T-cell (primary cell): ENCODE measurements around the gene PZP. TPM values are rescaled to one million over a fixed set of nuclear protein-coding genes. Genes with fewer than 3 reads are reported as not detected.

Experiments used
- ATAC-seq, 4 experiments: fragments of 200-7000 bp in 3 of 4; fragments of 150-1000 bp in 1 of 4; cut with Tn5 transposase; replicated peaks in 1 of 4; 1 replicate in 3 of 4; 2 replicates in 1 of 4; pipeline ENCODE4 v1.10.0; 2021; ENCODE audit warnings: moderate library complexity in 3 of 4, mild to moderate bottlenecking in 2 of 4, moderate number of reproducible peaks in 1 of 4
- CTCF ChIA-PET, 2 donors: fragments of 300-600 bp; sonication (Branson Sonifier 250); formaldehyde crosslinking; loops; one replicate each; lab custom pipeline; 2022; ENCODE audit warnings: antibody characterized with exemption in 2 of 2; lab: Charles Lee
- POLR2A ChIA-PET, 2 donors: fragments of 300-600 bp; sonication (Branson Sonifier 250); formaldehyde crosslinking; loops; one replicate each; lab custom pipeline; 2022; ENCODE audit warnings: antibody characterized with exemption in 2 of 2; lab: Charles Lee
- DNase-seq, 35 experiments: peaks; one replicate each; pipeline versions ENCODE4 v3.0.0 to v3.0.0-alpha.2; 2013 to 2023
- H3K27ac ChIP-seq: one replicate; pipeline ENCODE4 v1.5.1; 2013; ENCODE audit warnings: low read length
- H3K27me3 ChIP-seq, 2 experiments: replicated peaks in 1 of 2; 1 replicate in 1 of 2; 2 replicates in 1 of 2; pipeline versions ENCODE4 v1.6.1 to v1.7.0; 2013; ENCODE audit warnings: low read length in 1 of 2, mixed read lengths in 1 of 2; ENCODE audit not compliant: control insufficient read depth in 2 of 2, insufficient read depth in 2 of 2; ENCODE audit errors: extremely low read depth in 1 of 2
- H3K36me3 ChIP-seq, 2 donors: 1 replicate in 1 of 2; 2 replicates in 1 of 2; pipeline versions ENCODE4 v1.6.1 to v1.7.0; 2013; ENCODE audit warnings: low read length in 1 of 2; ENCODE audit not compliant: control insufficient read depth in 2 of 2, insufficient read depth in 1 of 2; ENCODE audit errors: extremely low read depth in 1 of 2
- H3K4me1 ChIP-seq, 2 experiments: 1 replicate in 1 of 2; 2 replicates in 1 of 2; pipeline versions ENCODE4 v1.6.1 to v1.7.0; 2013; ENCODE audit warnings: low read length in 2 of 2, mixed read lengths in 1 of 2; ENCODE audit not compliant: insufficient read depth in 2 of 2, control insufficient read depth in 1 of 2; ENCODE audit errors: extremely low read depth in 1 of 2
- H3K4me3 ChIP-seq, 2 donors: 1 replicate in 1 of 2; 2 replicates in 1 of 2; pipeline versions ENCODE4 v1.5.1 to v1.7.0; 2013; ENCODE audit warnings: mild to moderate bottlenecking in 2 of 2, low read length in 1 of 2, moderate library complexity in 1 of 2; ENCODE audit not compliant: control insufficient read depth in 1 of 2; ENCODE audit errors: extremely low read depth in 1 of 2
- H3K9me3 ChIP-seq: 2 replicates; pipeline ENCODE4 v1.7.0; 2013
- H3K27ac Mint-ChIP-seq, 2 donors: one replicate each; pipeline ENCODE4 v1.8.0; 2020 to 2021; ENCODE audit warnings: mild to moderate bottlenecking in 2 of 2, mixed read lengths in 2 of 2
- H3K27me3 Mint-ChIP-seq, 2 donors: one replicate each; pipeline ENCODE4 v1.8.0; 2021 to 2022; ENCODE audit warnings: mixed read lengths in 2 of 2
- H3K36me3 Mint-ChIP-seq: one replicate; pipeline ENCODE4 v1.8.0; 2021; ENCODE audit warnings: mixed read lengths
- H3K4me1 Mint-ChIP-seq, 3 donors: one replicate each; pipeline ENCODE4 v1.8.0; 2020 to 2022; ENCODE audit warnings: mixed read lengths in 3 of 3, mild to moderate bottlenecking in 1 of 3
- H3K4me3 Mint-ChIP-seq, 3 donors: one replicate each; pipeline ENCODE4 v1.8.0; 2020 to 2022; ENCODE audit warnings: mild to moderate bottlenecking in 3 of 3, mixed read lengths in 3 of 3, moderate library complexity in 3 of 3
- H3K9me3 Mint-ChIP-seq, 3 donors: one replicate each; pipeline ENCODE4 v1.8.0; 2020 to 2022; ENCODE audit warnings: mixed read lengths in 3 of 3
- WGBS: methylation state at CpG from one replicate; pipeline ENCODE4 v1.1.5; 2013; ENCODE audit warnings: missing lambda C conversion rate; ENCODE audit not compliant: insufficient coverage; 5-methylcytosine and 5-hydroxymethylcytosine counted together
- total RNA-seq, 35 experiments: library from RNA in 6 of 35; stranded (reverse) in 6 of 35; fragments of 120-200 nt in 1 of 35; gene quantifications; one replicate each; pipeline versions ENCODE4 v1.2.1 to v1.2.4 and lab custom pipeline; 2013 to 2026

Gene PZP
- total RNA-seq, 5 donors from 2014 or later (not counting 1 experiment from before 2014, with no cell fraction given), result not detected

DNA sequence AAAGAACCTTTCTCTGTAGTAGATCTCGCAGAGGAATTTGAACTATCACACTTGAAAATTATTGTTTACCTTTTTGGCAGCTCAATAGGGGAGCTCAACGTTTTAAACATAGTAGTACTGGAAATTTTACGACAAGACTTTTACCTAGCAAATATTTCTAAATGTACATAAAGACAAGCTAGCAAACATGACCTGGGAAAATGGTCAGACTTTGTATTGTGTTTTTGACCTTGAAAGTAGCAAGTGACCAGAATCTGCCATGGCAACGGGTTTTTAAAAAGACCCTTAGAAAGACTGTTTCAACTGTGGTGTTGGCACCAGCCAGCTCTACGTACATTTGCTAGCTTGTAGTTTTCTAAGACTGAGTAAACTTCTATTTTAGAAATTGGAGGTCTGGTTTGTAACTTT, 72.3 kb downstream of the PZP start:
- Histone ChIP-seq H3K36me3 (no peaks in the 10 kb centered on the region), H3K4me1 (no peaks in the 10 kb centered on the region), H3K4me3 (no peak overlapping the region), H3K9me3 (no peaks in the 10 kb centered on the region), H3K27ac (no peak overlapping the region), H3K27me3 (no peaks in the 10 kb centered on the region)
- no peak for ATAC-seq
- Mint-ChIP-seq H3K9me3 (no peaks in the 10 kb centered on the region), H3K36me3 (peaks cover 32% of the 10 kb centered on the region), H3K4me3 (no peak overlapping the region), H3K27me3 (no peaks in the 10 kb centered on the region), H3K27ac (no peak overlapping the region), H3K4me1 (peaks cover 0 to 19% (median 11%) of the 10 kb centered on the region in 3 donors)
- ChIA-PET POLR2A (no interaction called here), CTCF (interaction anchor here in 1 of 2 donors (1.0 kb wide), 1 partner anchor 11 kb away, joined by 5 read pairs; no protein-coding TSS in a partner anchor)
- 100% methylated on average over 2 of the region's 5 CpGs for WGBS
- no peak for DNase-seq

DNA sequence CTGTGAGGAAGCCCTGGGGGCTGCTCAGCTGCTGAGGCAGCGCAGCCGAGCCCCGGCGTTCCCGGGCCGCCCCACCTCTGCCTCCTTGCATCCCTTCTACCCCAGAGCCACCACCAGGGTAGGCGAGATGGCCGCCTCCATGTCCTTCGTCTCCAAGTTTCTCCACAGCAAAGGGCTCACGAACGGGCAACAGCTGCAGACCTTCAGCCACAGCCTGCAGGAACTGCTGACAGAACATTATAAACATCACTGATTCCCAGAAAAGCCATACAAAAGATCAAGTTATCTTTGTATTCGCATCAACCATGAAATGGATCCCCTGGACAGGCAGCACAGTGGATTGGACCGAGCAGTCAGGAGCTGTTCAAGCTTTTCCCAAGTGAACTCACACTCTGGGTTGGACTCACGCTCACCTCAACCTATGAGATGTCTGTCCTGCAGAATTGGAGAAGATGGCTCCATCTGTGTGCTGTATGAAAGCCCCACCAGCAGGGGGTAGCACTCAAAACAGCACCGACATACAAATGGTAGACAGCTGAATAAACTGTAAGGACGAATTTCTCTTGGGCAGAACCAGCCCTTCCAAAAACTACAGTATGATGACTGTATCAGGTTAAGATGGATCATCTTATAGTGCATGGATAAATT, 73.1 kb downstream of the PZP start:
- ChIA-PET POLR2A (no interaction called here), CTCF (interaction anchor here in 1 of 2 donors (1.0 kb wide), 1 partner anchor 11 kb away, joined by 5 read pairs; no protein-coding TSS in a partner anchor)
- Mint-ChIP-seq H3K9me3 (peaks cover 0 to 6% (median 0%) of the 10 kb centered on the region in 3 donors), H3K4me1 (peaks cover 0 to 19% (median 11%) of the 10 kb centered on the region in 3 donors), H3K27ac (no peak overlapping the region), H3K27me3 (no peaks in the 10 kb centered on the region), H3K4me3 (no peak overlapping the region), H3K36me3 (peaks cover 35% of the 10 kb centered on the region)
- no peaks in the 10 kb centered on the region for H3K4me1 ChIP-seq
- H3K9me3 ChIP-seq, result no peaks in the 10 kb centered on the region
- no peaks in the 10 kb centered on the region for H3K36me3 ChIP-seq
- 95% methylated on average over 7 of the region's 16 CpGs for WGBS
- no peaks in the 10 kb centered on the region for H3K27me3 ChIP-seq
- DNase-seq (no peak), ATAC-seq (no peak)
- no peak overlapping the region for H3K27ac ChIP-seq
- H3K4me3 ChIP-seq, result no peak overlapping the region

DNA sequence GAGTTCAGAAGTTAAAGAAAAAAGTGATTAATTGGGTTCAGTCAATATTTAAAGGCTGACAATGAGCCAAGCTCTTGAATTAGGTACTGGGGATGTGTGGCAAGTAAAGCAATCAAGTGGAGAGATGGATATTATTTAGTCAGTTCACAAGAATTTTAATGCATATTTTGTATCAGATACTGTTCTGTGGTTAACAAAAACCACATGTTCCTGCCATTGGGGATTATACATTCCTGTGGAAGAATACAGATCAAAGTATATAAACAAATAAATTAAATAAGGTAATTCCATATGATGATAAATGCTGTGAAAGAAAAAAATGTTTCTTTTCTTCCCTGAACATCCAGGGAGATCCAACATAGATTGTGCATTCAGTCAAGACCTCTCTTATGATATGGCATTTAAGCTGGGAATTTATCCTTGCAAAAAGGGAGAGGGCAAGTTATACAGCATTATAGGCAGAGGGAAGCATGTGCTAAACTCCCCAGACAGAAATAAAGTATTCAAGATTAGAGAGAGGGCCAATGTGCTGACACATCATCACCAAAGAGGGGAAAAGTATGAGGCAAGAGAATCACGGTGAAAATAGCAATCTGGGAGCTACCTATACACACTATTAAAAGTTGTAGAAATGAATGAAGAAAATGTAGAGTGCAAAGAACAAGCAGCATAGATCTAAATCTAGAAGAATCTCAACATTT, 74.8 kb downstream of the PZP start:
- H3K9me3 Mint-ChIP-seq, result peaks cover 0 to 10% (median 0%) of the 10 kb centered on the region in 3 donors
- no CpG with 5 or more reads among the region's 1 CpG for WGBS
- H3K36me3 Mint-ChIP-seq, result peaks cover 37% of the 10 kb centered on the region
- H3K27ac Mint-ChIP-seq, result no peak overlapping the region
- H3K4me1 Mint-ChIP-seq, result peaks cover 0 to 14% (median 11%) of the 10 kb centered on the region in 3 donors
- no peak for DNase-seq
- no peaks in the 10 kb centered on the region for H3K27me3 Mint-ChIP-seq
- Histone ChIP-seq H3K4me3 (no peak overlapping the region), H3K4me1 (no peaks in the 10 kb centered on the region), H3K27me3 (no peaks in the 10 kb centered on the region), H3K27ac (no peak overlapping the region), H3K9me3 (no peaks in the 10 kb centered on the region), H3K36me3 (no peaks in the 10 kb centered on the region)
- no peak overlapping the region for H3K4me3 Mint-ChIP-seq
- POLR2A ChIA-PET, result interaction anchor here in 1 of 2 donors (0.7 kb wide), 1 partner anchor 13 kb away, joined by 3 read pairs; no protein-coding TSS in a partner anchor
- no peak for ATAC-seq
- CTCF ChIA-PET, result no interaction called here

DNA sequence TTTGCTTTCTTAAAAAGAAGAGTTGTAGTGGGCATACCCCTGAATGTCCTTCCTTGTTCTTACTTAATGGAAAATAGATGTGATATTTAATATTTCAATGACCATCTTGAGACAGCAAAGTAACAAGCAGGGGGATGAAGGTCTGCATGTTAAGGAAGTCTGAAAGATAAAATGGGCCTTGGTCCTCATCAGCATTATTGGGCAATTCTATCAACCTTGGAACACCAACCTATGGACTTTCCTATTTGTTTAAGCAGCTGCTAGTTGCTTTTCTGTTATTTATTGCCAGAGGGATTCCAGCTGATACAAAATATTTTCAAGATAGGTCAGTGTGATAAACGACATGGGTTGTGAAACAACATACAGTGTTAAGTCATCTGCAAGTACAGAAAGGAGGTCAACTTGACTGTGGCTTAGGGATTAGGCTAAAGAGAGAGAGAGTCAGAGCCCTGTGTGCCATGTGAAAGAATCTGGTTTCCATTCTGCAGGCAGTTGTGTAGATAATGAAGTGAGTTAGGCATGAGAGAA, 76.1 kb downstream of the PZP start:
- Histone ChIP-seq H3K9me3 (no peaks in the 10 kb centered on the region), H3K36me3 (peaks cover 0 to 11% of the 10 kb centered on the region in 2 donors), H3K4me1 (no peaks in the 10 kb centered on the region), H3K4me3 (no peak overlapping the region), H3K27me3 (no peaks in the 10 kb centered on the region), H3K27ac (no peak overlapping the region)
- ChIA-PET POLR2A (no interaction called here), CTCF (no interaction called here)
- Mint-ChIP-seq H3K36me3 (peaks cover 47% of the 10 kb centered on the region), H3K27ac (no peak overlapping the region), H3K4me3 (no peak overlapping the region), H3K4me1 (peaks cover 0 to 14% (median 8%) of the 10 kb centered on the region in 3 donors), H3K27me3 (no peaks in the 10 kb centered on the region), H3K9me3 (peaks cover 0 to 10% (median 0%) of the 10 kb centered on the region in 3 donors)
- ATAC-seq (no peak), DNase-seq (no peak)
- WGBS, result 86% methylated on average over 1 of the region's 1 CpG

DNA sequence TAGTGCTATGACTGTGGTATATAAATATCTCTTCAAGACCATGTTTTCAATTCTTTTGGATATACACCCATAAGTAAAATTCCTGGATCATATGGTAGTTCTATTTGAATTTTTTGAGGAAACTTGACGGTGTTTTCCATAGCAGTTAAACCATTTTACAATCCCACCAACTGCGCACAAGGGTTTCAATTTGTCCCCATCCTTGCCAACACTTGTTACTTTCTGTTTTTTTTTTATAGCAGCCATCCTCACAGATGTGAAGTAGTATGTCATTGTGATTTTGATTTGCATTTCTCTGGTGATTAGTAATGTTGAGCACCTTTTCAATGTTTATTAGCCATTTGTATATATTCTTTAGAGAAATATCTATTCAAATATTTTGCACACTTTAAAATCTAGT, 78.0 kb downstream of the PZP start:
- POLR2A ChIA-PET, result no interaction called here
- H3K9me3 Mint-ChIP-seq, result peaks cover 0 to 10% (median 0%) of the 10 kb centered on the region in 3 donors

DNA sequence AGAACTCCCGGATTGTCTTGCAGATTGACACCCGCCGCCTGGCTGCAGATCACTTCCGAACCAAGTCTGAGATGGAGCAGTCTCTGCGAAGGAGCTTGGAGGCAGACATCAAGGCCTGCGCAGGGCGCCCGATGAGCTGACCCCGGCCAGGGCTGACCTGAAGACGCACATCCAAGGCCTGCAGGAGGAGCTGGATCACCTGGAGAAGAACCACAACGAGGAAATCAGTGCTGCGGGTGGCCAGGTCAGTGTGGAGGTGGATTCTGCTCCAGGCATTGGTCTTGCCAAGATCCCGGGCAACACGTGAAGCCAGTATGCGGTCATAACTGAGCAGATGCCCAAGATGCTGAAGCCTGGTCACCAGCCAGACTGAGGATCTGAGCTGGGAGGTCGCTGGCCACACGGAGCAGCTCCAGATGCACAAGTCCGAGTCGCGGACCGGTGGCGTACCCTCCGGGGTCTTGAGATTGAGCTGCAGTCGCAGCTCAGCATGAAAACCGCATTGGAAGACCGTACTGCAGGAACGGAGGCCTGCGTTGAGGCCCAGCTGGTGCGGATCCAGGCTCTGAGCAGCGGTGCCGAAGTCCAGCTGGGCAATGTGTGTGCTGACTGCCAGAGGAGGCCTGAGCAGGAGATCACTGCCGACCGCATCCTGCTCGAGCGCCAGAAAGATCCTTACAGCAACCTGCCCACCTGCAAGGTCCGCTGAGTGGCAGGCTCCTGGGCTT, 80.1 kb downstream of the PZP start:
- Histone ChIP-seq H3K36me3 (peaks cover 0 to 18% of the 10 kb centered on the region in 2 donors), H3K27ac (no peak overlapping the region), H3K9me3 (no peaks in the 10 kb centered on the region), H3K4me3 (no peak overlapping the region), H3K4me1 (no peaks in the 10 kb centered on the region), H3K27me3 (no peaks in the 10 kb centered on the region)
- DNase-seq (no peak), ATAC-seq (no peak)
- H3K4me3 Mint-ChIP-seq, result no peak overlapping the region
- no peaks in the 10 kb centered on the region for H3K27me3 Mint-ChIP-seq
- H3K36me3 Mint-ChIP-seq, result peaks cover 32% of the 10 kb centered on the region
- H3K4me1 Mint-ChIP-seq, result peaks cover 0 to 8% (median 4%) of the 10 kb centered on the region in 3 donors
- POLR2A ChIA-PET, result no interaction called here
- no peak overlapping the region for H3K27ac Mint-ChIP-seq
- WGBS, result 94% methylated on average over 30 of the region's 36 CpGs
- CTCF ChIA-PET, result no interaction called here
- peaks cover 0 to 10% (median 0%) of the 10 kb centered on the region in 3 donors for H3K9me3 Mint-ChIP-seq

More for the DNA sequence above, 78.0 kb downstream of the PZP start:
- no peaks in the 10 kb centered on the region for H3K9me3 ChIP-seq
- no peak overlapping the region for H3K4me3 ChIP-seq
- CTCF ChIA-PET, result no interaction called here
- Mint-ChIP-seq H3K4me3 (no peak overlapping the region), H3K4me1 (peaks cover 0 to 10% (median 4%) of the 10 kb centered on the region in 3 donors), H3K27ac (no peak overlapping the region), H3K27me3 (no peaks in the 10 kb centered on the region), H3K36me3 (peaks cover 45% of the 10 kb centered on the region)
- ATAC-seq (no peak), DNase-seq (no peak)
- WGBS, result no CpG with 5 or more reads among the region's 2 CpGs
- H3K4me1 ChIP-seq, result no peaks in the 10 kb centered on the region
- H3K27ac ChIP-seq, result no peak overlapping the region
- peaks cover 0 to 14% of the 10 kb centered on the region in 2 donors for H3K36me3 ChIP-seq
- no peaks in the 10 kb centered on the region for H3K27me3 ChIP-seq
